ENCODE measurements around the gene MINDY1. TPM values are rescaled to one million over a fixed set of nuclear protein-coding genes. Genes with fewer than 3 reads are reported as not detected.

Gene MINDY1
- total and polyA plus RNA-seq, 9 of the 15 experiments (the other 6 are each of a cell fraction or from before 2014, with no cell fraction given) = 0.49 to 11.0 (median 6.0) TPM

DNA sequence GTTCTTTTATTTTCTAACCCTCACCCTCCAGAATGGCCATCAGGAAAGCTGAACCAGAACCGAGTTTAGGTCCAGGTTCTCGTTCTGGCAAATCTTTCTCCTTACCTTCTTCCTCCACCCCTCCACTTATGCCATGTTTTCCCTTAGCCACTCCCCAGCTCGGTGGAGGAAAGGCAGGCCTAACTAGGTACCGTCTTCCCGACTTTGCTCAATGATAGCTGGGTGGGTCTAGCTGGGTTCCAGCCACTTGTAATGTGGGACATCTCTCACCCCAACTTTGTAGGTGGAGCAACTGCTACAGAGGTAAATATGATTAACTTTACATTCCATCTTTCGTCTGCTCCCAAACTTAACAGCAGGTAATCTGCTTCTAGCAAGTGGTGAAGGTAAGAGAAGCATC is 30.3 kb upstream of the MINDY1 start:
- no peak for FAIRE-seq
- Histone ChIP-seq H4K20me1 (replicated peaks; ENCODE audit: control insufficient read depth, insufficient read depth, low read length) (no peaks in the 10 kb centered on the region), H3K4me3 (no peak overlapping the region), H3K36me3 (ENCODE audit: control insufficient read depth, insufficient read depth, low read length) (peaks cover 20% of the 10 kb centered on the region), H3K79me2 (ENCODE audit: control insufficient read depth, insufficient read depth, low read length) (no peaks in the 10 kb centered on the region), H3K4me2 (ENCODE audit: insufficient read depth, low read length) (no peak overlapping the region), H3K9ac (ENCODE audit: insufficient read depth in 1 of 2, low read depth in 2 of 2, low read length in 2 of 2) (peak overlapping the region in 1 of 2 experiments; percentile 48; a peak in 1 of 4 replicates), H3K9me3 (replicated peaks; ENCODE audit: control insufficient read depth, insufficient read depth, low read depth, low read length) (no peaks in the 10 kb centered on the region), H3K27me3 (ENCODE audit: control insufficient read depth in 2 of 2, insufficient read depth in 2 of 2, low read length in 2 of 2) (no peaks in the 10 kb centered on the region), H3K9me1 (ENCODE audit: control insufficient read depth, insufficient read depth, low read length) (no peaks in the 10 kb centered on the region), H3K4me1 (replicated peaks in 1 of 2; ENCODE audit: control insufficient read depth in 2 of 2, insufficient read depth in 2 of 2, low read length in 2 of 2) (peaks cover 4 to 9% of the 10 kb centered on the region in 2 experiments; a peak in 2 of 5 replicates), H3K27ac (ENCODE audit: extremely low read depth, low read depth, low read length) (no peak overlapping the region), H2AFZ (ENCODE audit: low read depth, low read length) (no peak overlapping the region)
- ChIA-PET CTCF (ENCODE audit: low intra/inter-chr PET ratio) (no interaction called here), POLR2A (interaction anchor here (1.2 to 5.1 kb wide), 4 partner anchors 9 to 504 kb away, joined by 3 to 36 read pairs (median 6); partner anchors contain the start of gene C1orf56)
- TF ChIP-seq CBFA2T2 (conservative IDR thresholded peaks at IDR 0.05) (no peak), SRSF9 (IDR thresholded peaks at IDR 0.05; ENCODE audit: borderline replicate concordance, low read depth, low read length) (no peak), FOXM1 (IDR thresholded peaks at IDR 0.05; ENCODE audit: low read depth) (no peak), FOXM1 (CRISPR knock-in tag; IDR thresholded peaks at IDR 0.05; ENCODE audit: low read depth) (no peak), SRSF7 (optimal IDR thresholded peaks at IDR 0.05; ENCODE audit: low read depth, low read length) (no peak)
- TF ChIP-seq, protein P1, sequence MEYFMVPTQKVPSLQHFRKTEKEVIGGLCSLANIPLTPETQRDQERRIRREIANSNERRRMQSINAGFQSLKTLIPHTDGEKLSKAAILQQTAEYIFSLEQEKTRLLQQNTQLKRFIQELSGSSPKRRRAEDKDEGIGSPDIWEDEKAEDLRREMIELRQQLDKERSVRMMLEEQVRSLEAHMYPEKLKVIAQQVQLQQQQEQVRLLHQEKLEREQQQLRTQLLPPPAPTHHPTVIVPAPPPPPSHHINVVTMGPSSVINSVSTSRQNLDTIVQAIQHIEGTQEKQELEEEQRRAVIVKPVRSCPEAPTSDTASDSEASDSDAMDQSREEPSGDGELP (CRISPR knock-in tag; IDR thresholded peaks at IDR 0.05; ENCODE audit: borderline replicate concordance) = no peak
- TF ChIP-seq, protein P2, sequence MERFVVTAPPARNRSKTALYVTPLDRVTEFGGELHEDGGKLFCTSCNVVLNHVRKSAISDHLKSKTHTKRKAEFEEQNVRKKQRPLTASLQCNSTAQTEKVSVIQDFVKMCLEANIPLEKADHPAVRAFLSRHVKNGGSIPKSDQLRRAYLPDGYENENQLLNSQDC (CRISPR knock-in tag; IDR thresholded peaks at IDR 0.05) = no peak
- TF ChIP-seq, protein P3, sequence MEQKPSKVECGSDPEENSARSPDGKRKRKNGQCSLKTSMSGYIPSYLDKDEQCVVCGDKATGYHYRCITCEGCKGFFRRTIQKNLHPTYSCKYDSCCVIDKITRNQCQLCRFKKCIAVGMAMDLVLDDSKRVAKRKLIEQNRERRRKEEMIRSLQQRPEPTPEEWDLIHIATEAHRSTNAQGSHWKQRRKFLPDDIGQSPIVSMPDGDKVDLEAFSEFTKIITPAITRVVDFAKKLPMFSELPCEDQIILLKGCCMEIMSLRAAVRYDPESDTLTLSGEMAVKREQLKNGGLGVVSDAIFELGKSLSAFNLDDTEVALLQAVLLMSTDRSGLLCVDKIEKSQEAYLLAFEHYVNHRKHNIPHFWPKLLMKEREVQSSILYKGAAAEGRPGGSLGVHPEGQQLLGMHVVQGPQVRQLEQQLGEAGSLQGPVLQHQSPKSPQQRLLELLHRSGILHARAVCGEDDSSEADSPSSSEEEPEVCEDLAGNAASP (IDR thresholded peaks at IDR 0.05) = no peak
- TF ChIP-seq, protein P4, sequence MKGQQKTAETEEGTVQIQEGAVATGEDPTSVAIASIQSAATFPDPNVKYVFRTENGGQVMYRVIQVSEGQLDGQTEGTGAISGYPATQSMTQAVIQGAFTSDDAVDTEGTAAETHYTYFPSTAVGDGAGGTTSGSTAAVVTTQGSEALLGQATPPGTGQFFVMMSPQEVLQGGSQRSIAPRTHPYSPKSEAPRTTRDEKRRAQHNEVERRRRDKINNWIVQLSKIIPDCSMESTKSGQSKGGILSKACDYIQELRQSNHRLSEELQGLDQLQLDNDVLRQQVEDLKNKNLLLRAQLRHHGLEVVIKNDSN (CRISPR knock-in tag; IDR thresholded peaks at IDR 0.05) = no peak
- no TSS peak for BruUV-seq (replicated peaks)
- in situ Hi-C loops (cut with MboI) = no loop called here
- intact Hi-C loops (cut with micrococcal nuclease) = no loop called here
- no peak for DNase-seq (ENCODE audit: extremely low read depth in 1 of 4, low spot score in 3 of 4)
- ATAC-seq = peak; percentile 16; the same call in 1 of the 3 replicates
- WGBS (ENCODE audit: insufficient coverage, low coverage, missing lambda C conversion rate) = 53% methylated on average over 6 of the region's 6 CpGs

All from K562 (cell line).